Hematopoietic multipotent progenitor cell treated with erythropoietin and hydrocortisone succinate and interleukin-3 and kit ligand, for 6 days (in vitro differentiated cells): ENCODE results near the gene LTV1.
"Not testable (repeated sequence)": the region's sequence is repeated elsewhere in the genome, so short reads cannot be mapped to it uniquely, and the experiment has no call there.

Experiments used
- DNase-seq: peaks from one replicate; pipeline ENCODE4 v3.0.0-alpha.2; 2015

LTV1 gene, protein sequence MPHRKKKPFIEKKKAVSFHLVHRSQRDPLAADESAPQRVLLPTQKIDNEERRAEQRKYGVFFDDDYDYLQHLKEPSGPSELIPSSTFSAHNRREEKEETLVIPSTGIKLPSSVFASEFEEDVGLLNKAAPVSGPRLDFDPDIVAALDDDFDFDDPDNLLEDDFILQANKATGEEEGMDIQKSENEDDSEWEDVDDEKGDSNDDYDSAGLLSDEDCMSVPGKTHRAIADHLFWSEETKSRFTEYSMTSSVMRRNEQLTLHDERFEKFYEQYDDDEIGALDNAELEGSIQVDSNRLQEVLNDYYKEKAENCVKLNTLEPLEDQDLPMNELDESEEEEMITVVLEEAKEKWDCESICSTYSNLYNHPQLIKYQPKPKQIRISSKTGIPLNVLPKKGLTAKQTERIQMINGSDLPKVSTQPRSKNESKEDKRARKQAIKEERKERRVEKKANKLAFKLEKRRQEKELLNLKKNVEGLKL

GRCh38 chr6:143842902-143843676, at the start of gene LTV1:
Gene LTV1, plus strand, starts transcription at chr6:143843338. Its CDS starts 140 bp downstream, at chr6:143843478.
- DNase-seq: peak; percentile 98

GRCh38 chr6:143796551-143796950, 46.6 kb upstream of the LTV1 start:
- not testable (repeated sequence) for DNase-seq

- DNase-seq: not testable (repeated sequence)
Measured at GRCh38 chr6:143798487-143798886, 44.7 kb upstream of the LTV1 start.

DNA sequence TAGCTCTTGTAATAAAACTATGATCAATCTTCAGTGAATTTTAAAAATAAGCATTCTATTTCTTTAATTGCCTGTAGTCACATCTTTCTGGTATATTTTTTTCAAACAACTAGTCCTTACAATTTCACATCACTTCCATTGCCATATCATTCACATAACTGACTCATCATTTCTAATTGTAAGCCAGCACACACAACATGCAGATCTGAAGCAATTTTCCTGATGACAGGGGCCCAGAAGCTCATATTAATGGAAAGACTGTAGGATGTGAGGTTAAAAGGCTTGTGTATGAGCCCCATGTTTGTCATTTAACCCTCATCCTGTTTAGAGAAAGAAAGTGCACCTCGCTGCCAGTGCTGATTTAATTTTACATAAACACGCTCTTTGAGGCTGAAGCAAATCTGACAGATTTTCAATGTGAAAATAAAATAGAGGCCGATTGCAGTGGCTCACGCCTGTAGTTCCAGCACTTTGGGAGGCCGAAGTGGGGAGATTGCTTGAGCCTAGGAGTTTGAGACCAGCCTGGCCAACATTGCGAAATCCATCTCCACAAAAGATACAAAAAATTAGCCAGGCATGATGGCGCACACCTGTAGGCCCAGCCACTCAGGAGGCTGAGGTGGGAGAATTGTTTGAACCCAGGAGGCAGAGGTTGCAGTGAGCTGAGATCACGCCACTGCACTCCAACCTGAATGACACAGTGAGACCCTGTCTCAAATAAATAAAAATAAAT, 40.1 kb upstream of the LTV1 start:
- DNase-seq: no peak

DNA sequence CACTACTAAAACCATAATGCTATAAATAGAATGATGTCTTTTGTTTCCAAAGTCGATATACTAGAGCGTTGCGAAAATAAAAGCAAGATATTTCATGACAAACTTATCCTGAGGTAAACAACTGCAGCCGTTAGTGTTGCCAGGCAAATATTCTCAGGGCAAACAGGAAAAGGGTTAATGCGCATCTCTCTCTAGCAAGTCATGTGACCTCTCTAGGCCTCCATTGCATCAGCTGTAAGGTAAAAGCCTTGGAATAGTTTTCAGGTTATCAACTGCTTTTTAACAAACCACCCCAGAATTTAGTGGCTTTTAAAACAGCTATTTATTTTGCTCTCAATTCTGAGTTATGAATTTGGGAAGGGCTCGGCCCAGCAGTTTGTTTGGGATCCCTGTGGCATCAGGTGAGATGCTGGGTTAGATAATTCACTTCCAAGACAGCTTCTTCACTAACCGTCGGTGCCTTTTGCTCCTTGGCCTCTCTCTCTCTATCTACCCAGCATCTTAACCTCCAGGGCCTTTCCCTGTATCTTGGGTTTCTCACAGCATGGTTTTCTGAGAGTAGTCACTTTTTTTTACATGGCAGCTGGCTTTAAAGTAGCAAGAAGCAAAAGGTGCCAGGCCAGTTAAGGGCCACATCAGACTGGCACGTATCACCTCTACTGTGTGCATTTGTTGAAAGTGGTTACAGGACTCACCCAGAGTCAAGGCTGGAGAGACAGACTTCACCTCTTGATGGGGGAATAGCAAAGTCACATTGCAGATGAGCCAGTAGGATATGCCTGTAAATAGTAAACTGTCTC, 39.2 kb upstream of the LTV1 start:
- peak; percentile 53 for DNase-seq

DNA sequence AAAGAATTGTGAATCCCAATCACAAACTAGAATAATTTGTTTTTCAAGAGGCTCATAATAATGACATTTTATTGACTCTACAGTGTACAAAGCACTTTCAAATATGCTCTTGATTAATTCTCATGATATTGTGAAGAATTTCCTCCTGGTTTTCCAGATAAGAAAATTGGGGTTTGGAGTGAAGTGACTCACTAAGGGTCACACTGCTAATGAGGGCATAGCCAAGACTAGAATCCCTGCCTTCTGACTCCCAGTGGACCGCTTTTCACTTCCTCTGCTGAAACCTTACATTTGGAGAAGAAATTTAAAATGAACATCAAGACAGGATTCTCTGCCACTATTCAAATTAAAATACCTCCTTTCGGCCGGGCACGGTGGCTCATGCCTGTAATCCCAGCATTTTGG, 38.3 kb upstream of the LTV1 start:
- DNase-seq: peak; percentile 80

DNA sequence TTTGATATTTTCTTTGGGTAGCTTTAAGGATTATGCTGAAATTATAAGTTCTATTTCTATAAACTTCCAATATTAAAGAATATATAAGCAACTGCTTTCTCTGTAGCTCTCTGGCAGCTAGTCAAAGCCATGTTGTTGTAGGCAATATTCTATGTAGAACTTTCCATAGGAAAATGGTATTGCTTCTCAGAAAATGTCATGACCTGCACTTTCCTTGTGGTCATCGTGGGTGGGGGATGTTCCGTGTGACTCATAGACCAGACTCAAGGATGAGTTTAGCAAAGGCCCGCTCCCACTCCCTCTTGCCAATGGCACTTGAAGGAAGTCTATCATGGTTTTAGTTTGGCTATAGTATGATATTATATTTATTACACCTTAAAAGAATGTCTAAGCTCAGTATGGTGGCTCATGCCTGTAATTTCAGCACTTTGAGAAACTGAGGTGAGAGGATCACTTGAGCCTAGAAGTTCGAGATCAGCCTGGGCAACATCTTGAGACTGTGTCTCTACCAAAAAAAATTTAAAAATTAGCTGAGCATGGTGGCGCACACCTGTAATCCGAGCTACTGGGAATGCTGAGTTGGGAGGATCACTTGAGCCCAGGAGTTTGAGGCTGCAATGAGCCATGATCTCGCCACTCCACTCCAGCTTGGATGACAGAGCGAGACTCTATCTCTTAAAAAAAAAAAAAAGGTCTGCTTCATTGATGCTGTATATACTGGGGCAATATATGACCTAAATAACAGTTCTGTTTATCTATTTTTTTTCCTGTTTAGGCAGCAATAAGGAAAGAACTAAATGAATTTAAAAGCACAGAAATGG, 36.6 kb upstream of the LTV1 start:
- DNase-seq: peak; percentile 82

DNA sequence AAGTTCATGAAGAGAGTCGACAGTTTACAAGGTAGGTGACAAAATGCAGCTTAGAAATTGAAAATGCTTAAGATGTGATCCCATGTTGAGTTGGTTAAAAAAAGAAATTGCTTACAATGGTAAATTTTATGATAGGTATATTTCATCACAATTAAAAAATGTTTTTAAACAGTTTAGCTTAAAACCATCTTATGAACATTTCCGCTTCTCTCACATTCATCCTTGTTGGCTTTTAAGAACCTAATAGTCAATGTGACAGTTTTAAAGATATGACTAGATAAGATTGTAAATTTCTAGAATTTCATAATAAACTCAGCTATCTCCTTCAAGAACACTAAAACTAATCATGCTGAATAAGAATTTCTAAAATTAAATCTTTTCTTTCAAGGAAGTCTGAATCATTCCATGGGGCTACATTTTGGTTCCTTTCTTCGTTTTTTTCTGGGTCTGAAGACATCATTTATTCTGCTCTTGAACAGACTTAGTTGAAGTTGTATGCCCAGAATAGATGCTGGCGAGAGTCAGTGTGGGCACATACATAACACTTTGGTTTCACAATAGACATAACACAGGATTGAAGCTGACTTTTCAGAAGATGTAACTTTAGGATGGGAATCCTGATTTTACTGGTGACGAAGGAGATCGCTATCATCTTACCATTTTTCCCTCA, 35.9 kb upstream of the LTV1 start:
- DNase-seq: peak; percentile 46

- DNase-seq: no peak
Measured at GRCh38 chr6:143810745-143811144, 32.4 kb upstream of the LTV1 start.

DNA sequence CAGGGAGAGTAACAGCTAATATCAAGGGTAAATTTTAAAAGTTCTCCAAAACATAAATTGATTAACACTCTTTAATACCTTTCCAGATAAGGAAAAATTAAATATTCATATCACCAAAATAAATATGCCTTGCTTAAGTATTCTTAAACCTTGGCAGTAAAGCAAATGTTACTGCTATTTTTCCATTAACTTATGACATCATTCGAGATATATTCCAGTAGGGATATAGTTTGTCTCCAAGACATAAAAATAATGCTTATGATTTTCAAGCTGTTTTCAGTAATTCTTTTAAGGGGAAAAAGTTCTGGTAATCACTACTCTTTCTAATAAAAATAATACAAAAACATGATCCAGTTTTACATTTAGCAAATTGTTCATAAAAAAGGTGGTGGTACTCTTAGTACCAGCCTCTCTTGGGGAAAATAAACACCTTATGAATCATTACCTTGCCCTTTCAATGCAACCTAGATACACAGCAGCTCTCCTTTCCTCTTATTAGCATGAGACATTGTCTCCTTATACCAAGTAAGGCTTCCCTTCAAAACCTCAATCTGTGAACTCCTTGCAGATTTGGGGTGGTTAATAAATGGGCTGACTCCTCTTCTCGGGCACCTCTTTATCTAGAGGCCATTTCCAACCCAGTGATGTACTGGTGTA, 31.5 kb upstream of the LTV1 start:
- DNase-seq: no peak

DNA sequence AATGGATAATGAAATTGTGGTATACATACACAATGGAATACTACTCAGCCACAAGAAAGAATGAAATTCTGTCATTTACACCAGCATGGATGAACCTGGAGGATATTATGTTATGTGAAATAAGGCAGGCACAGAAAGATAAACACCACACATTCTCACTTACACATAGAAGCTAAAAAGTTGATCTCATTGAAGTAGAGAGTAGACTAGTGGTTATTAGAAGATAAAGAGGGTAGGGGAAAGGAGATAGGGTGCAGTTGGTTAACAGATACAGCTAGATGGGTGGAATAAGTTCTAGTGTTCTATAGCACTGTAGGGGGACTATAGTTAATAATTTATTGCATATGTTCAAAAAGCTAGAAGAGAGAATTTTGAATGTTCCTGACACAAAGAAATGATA, 25.5 kb upstream of the LTV1 start:
- peak; percentile 76 for DNase-seq

GRCh38 chr6:143821359-143821758, 21.8 kb upstream of the LTV1 start:
- DNase-seq: no peak

- no peak for DNase-seq
Measured at GRCh38 chr6:143822584-143823024, 20.5 kb upstream of the LTV1 start.

GRCh38 chr6:143823548-143823947, 19.6 kb upstream of the LTV1 start:
- DNase-seq: no peak

DNA sequence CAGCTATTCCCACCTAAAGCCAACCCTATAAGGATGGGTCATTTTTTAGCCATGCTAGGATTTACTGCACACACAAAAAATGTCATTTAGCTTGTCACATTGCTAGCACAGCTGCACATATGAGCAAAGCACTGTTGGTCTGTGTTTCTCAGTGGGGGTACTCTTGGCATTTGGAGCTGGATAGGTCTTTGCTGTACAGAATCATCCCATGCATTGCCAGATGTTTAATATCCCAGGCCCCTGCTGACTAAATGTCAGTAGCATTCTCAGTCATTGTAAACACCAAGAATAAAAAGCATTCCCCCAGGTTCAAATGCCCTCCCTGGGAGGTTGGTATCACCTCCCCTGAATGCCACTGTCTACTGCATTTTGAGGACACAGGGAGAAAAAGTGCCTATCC, 14.6 kb upstream of the LTV1 start:
- no peak for DNase-seq

DNA sequence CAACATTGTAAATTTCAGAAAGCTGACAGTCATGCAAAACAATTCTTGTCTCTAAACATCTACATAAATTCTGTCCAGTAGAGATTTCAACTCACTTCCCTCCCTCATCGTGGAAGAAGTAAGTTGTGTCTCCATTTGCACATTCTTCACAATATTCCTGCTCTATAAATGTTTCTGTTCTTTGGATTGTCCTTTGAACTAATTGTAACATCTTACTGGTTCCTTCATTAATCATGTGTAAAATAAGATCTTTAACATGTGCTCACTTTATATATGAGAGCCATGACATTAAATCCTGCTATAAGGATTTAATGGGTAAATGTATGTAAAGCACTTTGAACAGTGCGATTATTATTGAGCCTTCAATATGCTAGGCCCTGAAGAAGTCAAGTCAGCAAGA, 7.0 kb upstream of the LTV1 start:
- DNase-seq: no peak

- DNase-seq: no peak
Measured at GRCh38 chr6:143838395-143838794, 4.7 kb upstream of the LTV1 start.

DNA sequence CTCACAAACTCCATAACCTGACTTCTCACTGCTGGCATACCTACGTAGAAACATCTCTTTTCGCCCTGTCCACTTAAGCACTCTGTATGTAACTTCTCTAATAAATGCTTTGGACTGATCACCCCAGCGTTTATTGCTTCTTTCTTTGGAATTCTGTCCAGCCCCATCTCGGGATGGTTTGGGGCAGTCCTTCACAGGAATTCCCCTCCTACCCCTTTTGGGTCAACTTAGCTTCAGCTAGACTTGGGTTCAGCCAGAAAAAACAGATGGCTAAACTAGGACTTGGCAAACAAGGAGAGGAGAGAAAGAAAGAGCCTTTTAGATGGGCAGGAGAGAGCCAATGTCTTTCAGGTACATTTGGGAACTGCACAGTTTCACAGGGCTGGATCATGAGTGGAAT, 3.9 kb upstream of the LTV1 start:
- no peak for DNase-seq

DNA sequence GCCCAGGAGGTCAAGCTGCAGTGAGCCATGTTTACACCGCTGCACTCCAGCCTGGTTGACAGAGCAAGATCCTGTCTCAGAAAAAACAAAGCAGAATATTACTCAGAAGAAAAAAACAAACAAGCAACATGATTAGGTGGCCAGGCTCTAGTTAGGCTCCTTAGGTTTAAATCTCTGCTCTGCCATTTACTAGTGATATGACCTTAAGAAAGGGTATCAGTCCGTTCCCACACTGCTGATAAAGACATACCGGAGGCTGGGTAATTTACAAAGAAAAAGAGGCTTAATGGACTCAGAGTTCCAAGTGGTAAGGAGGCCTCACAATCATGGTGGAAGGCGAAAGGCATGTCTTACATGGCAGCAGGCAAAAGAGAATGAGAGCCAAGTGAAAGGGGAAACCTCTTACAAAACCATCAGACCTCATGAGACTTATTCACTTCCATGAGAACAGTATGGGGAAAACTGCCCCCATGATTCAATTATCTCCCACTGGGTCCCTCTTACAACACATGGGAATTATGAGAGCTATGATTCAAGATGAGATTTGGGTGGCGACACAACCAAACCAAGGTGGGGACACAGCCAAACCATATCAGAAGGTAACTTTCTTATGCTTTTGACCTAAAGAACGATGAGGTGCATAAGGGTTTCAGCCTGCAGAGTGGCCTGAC, 2.4 kb upstream of the LTV1 start:
- no peak for DNase-seq

DNA sequence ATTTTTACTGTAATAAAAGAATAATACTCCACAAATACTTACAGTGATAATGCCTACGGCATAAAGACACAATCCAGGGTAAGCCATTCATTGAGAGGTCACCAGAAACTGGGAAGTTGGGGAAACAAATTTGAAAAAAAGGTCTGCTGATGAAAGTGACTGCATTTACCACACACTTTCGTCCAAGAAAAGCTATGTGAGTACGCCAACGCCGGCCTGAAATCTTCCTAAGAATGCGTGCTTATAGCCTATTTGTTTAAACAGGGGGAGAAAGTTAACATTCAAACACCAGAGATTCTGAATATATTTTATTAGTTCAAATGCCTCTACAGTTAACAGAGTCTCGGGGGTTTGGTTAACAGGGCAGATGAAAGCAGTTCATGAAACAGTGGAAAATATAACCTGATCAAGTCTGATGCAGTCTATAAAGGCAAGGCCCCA, 657 bp upstream of the LTV1 start:
- no peak for DNase-seq
